Panc1 (cell line): ENCODE results near the gene ADAMTS1. TPM values are rescaled to one million over a fixed set of nuclear protein-coding genes. Genes with fewer than 3 reads are reported as not detected.

ENCODE experiments used
- ATAC-seq: fragments of 200-7000 bp; cut with Tn5 transposase; 2 replicates; pipeline ENCODE4 v1.9.1; 2020; ENCODE audit warnings: mild to moderate bottlenecking, moderate library complexity
- BruUV-seq: library from RNA; stranded (reverse); fragments of 400-500 nt; replicated peaks from 2 replicates; lab custom pipeline; 2021; lab: Mats Ljungman, UMichigan
- CTCF ChIA-PET: fragments of 300-600 bp; sonication (Branson Sonifier 250); formaldehyde crosslinking; loops from one replicate; lab custom pipeline; 2022; ENCODE audit warnings: antibody characterized with exemption; lab: Charles Lee
- POLR2A ChIA-PET: fragments of 300-600 bp; sonication (Branson Sonifier 250); formaldehyde crosslinking; loops from one replicate; lab custom pipeline; 2022; ENCODE audit warnings: antibody characterized with exemption; lab: Charles Lee
- DNase-seq: peaks from one replicate; pipeline ENCODE4 v3.0.0-alpha.2; 2010; ENCODE audit warnings: low read depth, low spot score
- H3K27ac ChIP-seq: 2 replicates; pipeline ENCODE4 v1.5.1; 2011; ENCODE audit warnings: mild to moderate bottlenecking, low read length, inconsistent platforms
- H3K27me3 ChIP-seq: fragments of 200-500 bp; sonication (Bioruptor generic); 2 replicates; pipeline ENCODE4 v1.6.0; 2014; ENCODE audit warnings: low read length, inconsistent platforms; ENCODE audit not compliant: control insufficient read depth, insufficient read depth
- H3K36me3 ChIP-seq: fragments of 200-500 bp; sonication (Bioruptor generic); 2 replicates; pipeline ENCODE4 v1.5.1; 2014; ENCODE audit warnings: inconsistent platforms, mild to moderate bottlenecking, low read length, moderate library complexity; ENCODE audit not compliant: control insufficient read depth, insufficient read depth
- H3K4me1 ChIP-seq: 2 replicates; pipeline ENCODE4 v1.5.1; 2011; ENCODE audit warnings: inconsistent platforms, mild to moderate bottlenecking, low read length, moderate library complexity; ENCODE audit not compliant: control insufficient read depth, insufficient read depth
- H3K4me3 ChIP-seq, 2 experiments: 2 replicates each; pipeline ENCODE4 v1.5.1; 2011 to 2012; ENCODE audit warnings: low read depth in 2 of 2, low read length in 2 of 2, mild to moderate bottlenecking in 2 of 2, inconsistent platforms in 1 of 2, moderate library complexity in 1 of 2
- H3K9me3 ChIP-seq: fragments of 200-500 bp; sonication (Bioruptor generic); 2 replicates; pipeline ENCODE4 v1.5.1; 2014; ENCODE audit warnings: low read depth, mild to moderate bottlenecking, inconsistent platforms, low read length, moderate library complexity; ENCODE audit not compliant: control insufficient read depth, insufficient read depth
- POLR2AphosphoS5 ChIP-seq: IDR thresholded peaks from 2 replicates; pipeline ENCODE4 v1.6.1; 2012; ENCODE audit warnings: mild to moderate bottlenecking, low read depth, low read length, moderate library complexity
- SIN3A ChIP-seq: IDR thresholded peaks from 2 replicates; pipeline ENCODE4 v1.6.1; 2012; ENCODE audit warnings: low read depth, mild to moderate bottlenecking, low read length, moderate library complexity, borderline replicate concordance; ENCODE audit not compliant: insufficient read depth
- TCF7L2 ChIP-seq: IDR thresholded peaks from 2 replicates; pipeline ENCODE4 v1.6.1; 2011; ENCODE audit warnings: mild to moderate bottlenecking, low read depth, low read length, inconsistent platforms
- in situ Hi-C: cut with HindIII; loops from 2 replicates; pipeline ENCODE4 v1.10.0; 2016; ENCODE audit warnings: low sequenced_read_pairs, low pct_unique_long_range_greater_than_20kb
- intact Hi-C: fragments of 100-400 bp; cut with micrococcal nuclease; formaldehyde crosslinking; loops from one replicate; pipeline ENCODE4 v1.10.0; 2022; ENCODE audit not compliant: unreplicated experiment
- total RNA-seq: library from RNA; stranded (reverse); gene quantifications from one replicate; pipeline ENCODE4 v1.2.1, GENCODE V29; 2021; ENCODE audit not compliant: unreplicated experiment
- TF ChIP-seq, protein P1 (sequence below): fragments of 450-650 bp; IDR thresholded peaks from 2 replicates; pipeline ENCODE4 v1.5.1; 2017; ENCODE audit warnings: mild to moderate bottlenecking
- TF ChIP-seq, protein P2 (sequence below), 2 experiments: IDR thresholded peaks; 2 replicates each; pipeline ENCODE4 v1.6.1; 2011 to 2012; ENCODE audit warnings: low read depth in 2 of 2, control low read depth in 1 of 2, low read length in 1 of 2, mild to moderate bottlenecking in 1 of 2, moderate library complexity in 1 of 2; ENCODE audit not compliant: insufficient read depth in 1 of 2

ADAMTS1 gene
- total RNA-seq, 1 experiment from 2014 or later: 3.3 TPM

DNA sequence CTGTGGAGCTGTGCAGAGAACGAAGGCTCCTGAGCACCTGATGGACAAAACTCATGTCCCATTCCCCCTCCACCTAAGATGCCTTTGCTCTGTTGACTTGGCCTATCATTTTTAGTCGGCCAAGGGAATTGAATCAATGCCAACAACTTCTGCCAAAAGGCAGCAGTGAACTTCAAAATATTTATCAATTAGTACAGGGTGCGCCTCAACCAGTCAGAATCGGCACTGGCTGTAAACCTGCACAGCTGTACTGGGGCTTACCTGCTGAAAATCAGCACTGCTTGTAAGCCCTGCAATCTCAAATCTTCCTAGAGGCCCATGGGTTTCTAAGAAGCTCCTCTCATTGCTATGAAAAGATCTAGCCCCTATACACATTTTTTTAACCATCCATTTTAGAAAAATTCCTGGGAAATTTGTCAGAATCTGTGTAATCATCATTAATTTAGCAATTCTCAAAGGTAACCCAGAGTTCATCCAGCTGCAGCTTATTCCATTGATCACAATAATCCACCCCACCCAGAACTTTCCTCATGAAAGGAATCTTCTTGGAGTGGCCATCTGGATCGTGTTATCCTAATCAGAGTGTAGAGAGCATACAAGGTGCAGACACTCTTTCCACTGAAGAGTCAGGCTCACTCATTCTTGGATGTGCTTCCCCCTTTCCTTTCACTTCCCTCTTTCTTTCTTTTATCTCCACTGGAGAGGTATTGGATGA, 40.2 kb downstream of the ADAMTS1 start:
- ChIA-PET CTCF (no interaction called here), POLR2A (no interaction called here)
- TF ChIP-seq POLR2AphosphoS5: no peak
- TF ChIP-seq, protein P1, sequence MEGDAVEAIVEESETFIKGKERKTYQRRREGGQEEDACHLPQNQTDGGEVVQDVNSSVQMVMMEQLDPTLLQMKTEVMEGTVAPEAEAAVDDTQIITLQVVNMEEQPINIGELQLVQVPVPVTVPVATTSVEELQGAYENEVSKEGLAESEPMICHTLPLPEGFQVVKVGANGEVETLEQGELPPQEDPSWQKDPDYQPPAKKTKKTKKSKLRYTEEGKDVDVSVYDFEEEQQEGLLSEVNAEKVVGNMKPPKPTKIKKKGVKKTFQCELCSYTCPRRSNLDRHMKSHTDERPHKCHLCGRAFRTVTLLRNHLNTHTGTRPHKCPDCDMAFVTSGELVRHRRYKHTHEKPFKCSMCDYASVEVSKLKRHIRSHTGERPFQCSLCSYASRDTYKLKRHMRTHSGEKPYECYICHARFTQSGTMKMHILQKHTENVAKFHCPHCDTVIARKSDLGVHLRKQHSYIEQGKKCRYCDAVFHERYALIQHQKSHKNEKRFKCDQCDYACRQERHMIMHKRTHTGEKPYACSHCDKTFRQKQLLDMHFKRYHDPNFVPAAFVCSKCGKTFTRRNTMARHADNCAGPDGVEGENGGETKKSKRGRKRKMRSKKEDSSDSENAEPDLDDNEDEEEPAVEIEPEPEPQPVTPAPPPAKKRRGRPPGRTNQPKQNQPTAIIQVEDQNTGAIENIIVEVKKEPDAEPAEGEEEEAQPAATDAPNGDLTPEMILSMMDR: no peak
- TF ChIP-seq, protein P2, sequence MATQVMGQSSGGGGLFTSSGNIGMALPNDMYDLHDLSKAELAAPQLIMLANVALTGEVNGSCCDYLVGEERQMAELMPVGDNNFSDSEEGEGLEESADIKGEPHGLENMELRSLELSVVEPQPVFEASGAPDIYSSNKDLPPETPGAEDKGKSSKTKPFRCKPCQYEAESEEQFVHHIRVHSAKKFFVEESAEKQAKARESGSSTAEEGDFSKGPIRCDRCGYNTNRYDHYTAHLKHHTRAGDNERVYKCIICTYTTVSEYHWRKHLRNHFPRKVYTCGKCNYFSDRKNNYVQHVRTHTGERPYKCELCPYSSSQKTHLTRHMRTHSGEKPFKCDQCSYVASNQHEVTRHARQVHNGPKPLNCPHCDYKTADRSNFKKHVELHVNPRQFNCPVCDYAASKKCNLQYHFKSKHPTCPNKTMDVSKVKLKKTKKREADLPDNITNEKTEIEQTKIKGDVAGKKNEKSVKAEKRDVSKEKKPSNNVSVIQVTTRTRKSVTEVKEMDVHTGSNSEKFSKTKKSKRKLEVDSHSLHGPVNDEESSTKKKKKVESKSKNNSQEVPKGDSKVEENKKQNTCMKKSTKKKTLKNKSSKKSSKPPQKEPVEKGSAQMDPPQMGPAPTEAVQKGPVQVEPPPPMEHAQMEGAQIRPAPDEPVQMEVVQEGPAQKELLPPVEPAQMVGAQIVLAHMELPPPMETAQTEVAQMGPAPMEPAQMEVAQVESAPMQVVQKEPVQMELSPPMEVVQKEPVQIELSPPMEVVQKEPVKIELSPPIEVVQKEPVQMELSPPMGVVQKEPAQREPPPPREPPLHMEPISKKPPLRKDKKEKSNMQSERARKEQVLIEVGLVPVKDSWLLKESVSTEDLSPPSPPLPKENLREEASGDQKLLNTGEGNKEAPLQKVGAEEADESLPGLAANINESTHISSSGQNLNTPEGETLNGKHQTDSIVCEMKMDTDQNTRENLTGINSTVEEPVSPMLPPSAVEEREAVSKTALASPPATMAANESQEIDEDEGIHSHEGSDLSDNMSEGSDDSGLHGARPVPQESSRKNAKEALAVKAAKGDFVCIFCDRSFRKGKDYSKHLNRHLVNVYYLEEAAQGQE (IDR thresholded peaks at IDR 0.05; ENCODE audit: insufficient read depth in 1 of 2, low read depth in 2 of 2, low read length in 1 of 2): no peak
- no peak for TF ChIP-seq TCF7L2
- TF ChIP-seq SIN3A: no peak
- BruUV-seq: no TSS peak
- in situ Hi-C loops: no loop called here
- no peaks in the 10 kb centered on the region for H3K36me3 ChIP-seq
- no peaks in the 10 kb centered on the region for H3K4me1 ChIP-seq
- H3K27me3 ChIP-seq: no peaks in the 10 kb centered on the region
- ATAC-seq: no peak
- H3K27ac ChIP-seq: no peak overlapping the region
- H3K9me3 ChIP-seq: no peaks in the 10 kb centered on the region
- no peak for DNase-seq
- H3K4me3 ChIP-seq: no peak overlapping the region
- intact Hi-C loops: no loop called here

DNA sequence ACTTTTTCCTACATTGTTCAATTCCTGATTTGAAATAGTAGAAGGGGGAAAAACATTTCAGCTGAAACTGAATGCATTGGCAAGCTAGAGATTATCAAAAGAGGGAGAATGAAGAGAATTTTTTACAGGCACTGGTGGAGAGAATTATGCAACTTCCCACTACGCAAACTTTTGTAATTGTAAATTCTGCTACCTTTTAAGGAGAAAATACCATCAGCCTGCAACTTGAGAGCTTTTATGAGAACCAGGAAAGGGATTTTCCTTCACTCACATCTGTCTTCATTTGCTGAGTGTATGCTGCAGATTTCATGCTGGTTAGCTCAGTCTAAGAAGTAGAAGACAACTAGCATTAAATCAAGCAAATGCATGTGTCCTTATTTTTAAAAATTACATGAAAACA, 43.7 kb downstream of the ADAMTS1 start:
- no peak for DNase-seq
- no peak for ATAC-seq
- Histone ChIP-seq H3K4me1 (no peaks in the 10 kb centered on the region), H3K4me3 (no peak overlapping the region), H3K9me3 (no peaks in the 10 kb centered on the region), H3K27me3 (no peaks in the 10 kb centered on the region), H3K27ac (no peak overlapping the region), H3K36me3 (no peaks in the 10 kb centered on the region)
- CTCF ChIA-PET: no interaction called here
- intact Hi-C loops: no loop called here
- TF ChIP-seq, protein P2 (IDR thresholded peaks at IDR 0.05; ENCODE audit: insufficient read depth in 1 of 2, low read depth in 2 of 2, low read length in 1 of 2): no peak
- no peak for TF ChIP-seq SIN3A
- TF ChIP-seq TCF7L2: no peak
- TF ChIP-seq POLR2AphosphoS5: no peak
- TF ChIP-seq, protein P1: no peak
- in situ Hi-C loops: no loop called here
- POLR2A ChIA-PET: no interaction called here
- BruUV-seq: no TSS peak
